Subcutaneous adipose tissue (tissue), 4 donors: ENCODE data around the gene HAO2. TPM values are rescaled to one million over a fixed set of nuclear protein-coding genes. Genes with fewer than 3 reads are reported as not detected.

Source experiments
- total RNA-seq, 4 donors: library from RNA; depleted of rRNA; stranded (reverse); fragments of >200 nt; gene quantifications; one replicate each; pipeline ENCODE4 v1.1.0, GENCODE V29; 2016
- TF ChIP-seq, protein P1 (sequence below): fragments of 450-650 bp; IDR thresholded peaks from one replicate; pipeline ENCODE4 v1.5.1; 2016; ENCODE audit warnings: low read depth, mild to moderate bottlenecking, control low read depth, antibody characterized with exemption, moderate library complexity

The HAO2 gene
- total RNA-seq, 4 donors from 2014 or later, result 0.49 to 0.66 TPM; not detected in 2

DNA sequence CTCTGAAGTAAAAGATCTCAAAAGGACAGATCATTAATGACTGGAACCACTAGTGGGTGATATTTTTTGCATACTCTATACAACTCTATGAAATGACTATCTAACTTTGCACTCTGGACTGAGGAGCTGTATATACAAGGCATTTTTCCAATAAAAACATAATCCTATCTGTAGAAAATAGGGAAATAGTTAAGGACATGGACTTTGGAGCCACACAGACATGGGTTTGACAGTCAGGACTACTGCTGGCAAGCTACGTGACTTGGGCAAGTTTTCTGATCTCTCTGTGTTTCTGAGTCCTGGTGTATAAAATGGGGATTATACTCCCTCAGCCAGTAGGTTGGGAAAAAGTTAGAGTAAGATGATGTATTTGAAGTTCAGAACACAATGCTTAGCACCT lies 25.5 kb downstream of the HAO2 start:
- TF ChIP-seq, protein P1, sequence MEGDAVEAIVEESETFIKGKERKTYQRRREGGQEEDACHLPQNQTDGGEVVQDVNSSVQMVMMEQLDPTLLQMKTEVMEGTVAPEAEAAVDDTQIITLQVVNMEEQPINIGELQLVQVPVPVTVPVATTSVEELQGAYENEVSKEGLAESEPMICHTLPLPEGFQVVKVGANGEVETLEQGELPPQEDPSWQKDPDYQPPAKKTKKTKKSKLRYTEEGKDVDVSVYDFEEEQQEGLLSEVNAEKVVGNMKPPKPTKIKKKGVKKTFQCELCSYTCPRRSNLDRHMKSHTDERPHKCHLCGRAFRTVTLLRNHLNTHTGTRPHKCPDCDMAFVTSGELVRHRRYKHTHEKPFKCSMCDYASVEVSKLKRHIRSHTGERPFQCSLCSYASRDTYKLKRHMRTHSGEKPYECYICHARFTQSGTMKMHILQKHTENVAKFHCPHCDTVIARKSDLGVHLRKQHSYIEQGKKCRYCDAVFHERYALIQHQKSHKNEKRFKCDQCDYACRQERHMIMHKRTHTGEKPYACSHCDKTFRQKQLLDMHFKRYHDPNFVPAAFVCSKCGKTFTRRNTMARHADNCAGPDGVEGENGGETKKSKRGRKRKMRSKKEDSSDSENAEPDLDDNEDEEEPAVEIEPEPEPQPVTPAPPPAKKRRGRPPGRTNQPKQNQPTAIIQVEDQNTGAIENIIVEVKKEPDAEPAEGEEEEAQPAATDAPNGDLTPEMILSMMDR, result no peak

DNA sequence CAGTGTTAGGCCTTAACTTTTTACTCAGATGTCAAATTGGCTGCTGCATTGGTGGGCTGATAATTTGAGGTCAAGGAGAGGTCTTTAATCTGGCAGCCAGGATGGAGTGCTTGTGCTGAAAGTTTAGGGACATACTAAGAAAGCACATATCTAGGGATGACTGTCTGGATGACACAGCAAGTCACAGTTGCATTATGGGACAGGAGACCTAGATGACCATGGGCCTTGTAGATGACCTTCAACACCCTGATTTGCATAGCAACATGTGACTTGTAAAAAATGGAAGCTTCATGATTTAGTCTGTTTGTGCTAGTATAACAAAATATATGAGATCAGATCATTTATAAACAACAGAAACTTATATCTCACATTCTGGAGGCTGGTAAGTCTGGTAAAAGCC lies 28.4 kb downstream of the HAO2 start:
- TF ChIP-seq, protein P1, result no peak

DNA sequence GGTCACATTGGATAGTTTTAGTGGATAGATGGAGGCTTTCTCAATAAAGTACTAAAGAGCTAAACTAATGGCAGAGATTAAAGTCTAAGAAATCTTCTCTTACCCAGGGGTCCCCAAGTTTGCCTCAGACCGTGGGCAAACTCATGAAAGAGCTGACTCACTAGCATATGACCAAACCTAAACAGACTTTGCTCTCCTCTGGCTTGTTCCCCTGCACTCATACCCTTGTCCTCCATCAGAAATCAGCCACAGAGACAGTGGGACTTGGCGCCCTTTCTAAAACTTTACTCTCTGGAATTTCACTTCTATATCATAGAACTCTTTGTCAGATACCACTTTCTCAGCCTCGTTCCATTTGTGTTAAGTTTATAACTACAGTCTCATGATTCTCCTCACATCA lies 29.4 kb downstream of the HAO2 start:
- TF ChIP-seq, protein P1, result no peak

DNA sequence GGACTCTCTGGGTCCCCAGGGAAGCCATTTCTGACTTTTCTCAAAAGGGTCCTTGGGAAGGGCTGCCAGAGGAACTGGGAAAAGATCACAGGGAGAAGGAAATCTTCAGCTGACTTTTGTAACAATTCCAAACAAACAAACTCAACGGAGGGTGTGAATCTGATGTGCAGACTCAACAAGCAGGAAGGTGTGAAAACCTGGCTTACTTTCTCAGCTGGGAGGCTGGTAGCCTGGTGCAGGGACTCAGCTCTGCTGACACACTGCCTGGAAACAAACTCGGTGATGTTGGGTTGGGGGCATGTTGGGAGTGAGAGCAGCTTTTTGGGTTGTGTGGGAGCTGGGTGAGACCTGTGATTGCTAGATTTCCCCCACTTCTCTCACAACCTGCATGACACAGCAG lies 36.2 kb downstream of the HAO2 start:
- TF ChIP-seq, protein P1, result no peak

DNA sequence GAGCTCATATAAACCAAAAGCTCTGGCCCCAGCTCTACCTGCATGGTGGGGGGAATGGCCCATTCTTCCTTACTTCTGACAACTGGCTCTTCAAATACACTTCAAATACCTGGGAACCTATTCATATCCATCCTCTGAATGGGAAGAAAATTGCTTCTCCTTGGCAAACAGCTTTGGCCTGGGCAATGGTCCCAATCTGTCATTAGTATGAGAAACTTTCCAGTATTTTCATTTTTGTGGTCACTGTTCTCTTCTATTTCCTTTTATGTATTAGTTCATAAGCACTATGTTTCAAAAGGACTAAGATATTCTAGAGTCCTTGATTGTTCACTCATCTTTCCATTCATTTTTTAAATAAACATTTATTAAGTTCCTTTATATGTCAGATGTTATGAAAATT lies 41.1 kb downstream of the HAO2 start:
- TF ChIP-seq, protein P1, result no peak

DNA sequence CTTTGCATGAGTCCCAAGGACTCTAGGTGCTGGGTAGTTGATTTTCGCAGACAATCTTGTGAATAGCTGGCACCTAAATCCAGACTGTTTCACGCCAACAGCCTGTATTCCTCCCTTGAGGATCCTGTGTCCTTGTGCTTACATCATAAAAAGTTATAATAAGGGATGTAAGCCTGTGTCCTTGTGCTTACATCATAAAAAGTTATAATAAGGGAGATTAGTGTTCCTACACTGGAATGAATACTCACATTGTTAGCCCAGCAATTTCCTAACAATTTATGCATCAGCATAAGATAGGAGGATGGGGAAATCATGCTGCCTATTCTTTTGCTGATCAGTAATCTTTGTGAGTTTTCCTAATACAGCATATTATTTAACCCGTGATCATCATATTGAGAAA lies 42.4 kb downstream of the HAO2 start:
- TF ChIP-seq, protein P1, result no peak

DNA sequence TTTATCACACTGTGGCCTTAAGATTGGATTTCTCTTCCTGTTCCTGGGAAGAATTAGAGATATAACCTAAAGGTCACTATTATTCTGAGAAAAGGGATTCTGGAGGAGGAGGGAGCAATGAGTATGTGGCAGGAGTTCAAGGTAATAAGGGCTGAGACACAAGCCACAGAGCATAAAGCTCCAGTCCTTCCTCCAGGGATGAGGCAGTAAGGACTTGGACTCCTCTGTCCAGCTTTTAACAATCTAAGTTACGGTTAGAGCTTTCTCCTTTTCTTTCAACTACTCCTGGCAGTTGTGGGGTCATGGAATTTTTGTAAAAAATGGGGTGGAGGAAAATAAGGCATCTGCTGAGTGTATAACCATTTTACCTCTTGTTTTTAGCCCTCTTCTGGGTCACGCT lies 46.4 kb downstream of the HAO2 start, which contains the start of gene HSD3B2:
HSD3B2 (plus strand) TSS at position 201 of the 400 bp plus-strand sequence. CDS start 270 bp downstream, outside the sequence.
- TF ChIP-seq, protein P1, result no peak
